Tibial nerve (tissue), 4 donors: ENCODE results near the gene C1QA. TPM values are rescaled to one million over a fixed set of nuclear protein-coding genes. Genes with fewer than 3 reads are reported as not detected.

Source experiments
- DNase-seq, 2 donors: peaks; one replicate each; pipeline ENCODE4 v3.0.0-alpha.2; 2019; ENCODE audit warnings: low spot score in 2 of 2
- H3K27ac ChIP-seq, 4 donors: fragments of 200-600 bp; sonication (generic) in 3 of 4; one replicate each; pipeline ENCODE4 v1.5.1; 2017 to 2019; ENCODE audit warnings: mild to moderate bottlenecking in 1 of 4
- H3K27me3 ChIP-seq, 2 donors: fragments of 200-600 bp; sonication (generic) in 1 of 2; one replicate each; pipeline versions ENCODE4 v1.5.1 to v1.6.0; 2017 to 2019
- H3K36me3 ChIP-seq, 3 donors: fragments of 200-600 bp; sonication (generic); one replicate each; pipeline ENCODE4 v1.5.1; 2018 to 2019
- H3K4me1 ChIP-seq, 4 donors: fragments of 200-600 bp; sonication (generic) in 3 of 4; one replicate each; pipeline ENCODE4 v1.5.1; 2017 to 2019
- H3K4me3 ChIP-seq, 4 donors: fragments of 200-600 bp; sonication (generic) in 3 of 4; one replicate each; pipeline ENCODE4 v1.5.1; 2017 to 2019; ENCODE audit warnings: mild to moderate bottlenecking in 1 of 4, moderate library complexity in 1 of 4
- H3K9me3 ChIP-seq, 4 donors: fragments of 200-600 bp; sonication (generic) in 3 of 4; one replicate each; pipeline ENCODE4 v1.5.1; 2017 to 2019
- CTCF ChIP-seq, 5 experiments: fragments of 200-600 bp in 3 of 5; fragments of 450-650 bp in 2 of 5; sonication (generic) in 3 of 5; IDR thresholded peaks; one replicate each; pipeline ENCODE4 v1.5.1; 2016 to 2019; ENCODE audit warnings: antibody characterized with exemption in 5 of 5, mild to moderate bottlenecking in 3 of 5, moderate library complexity in 2 of 5
- EP300 ChIP-seq, 2 donors: sonication (generic); formaldehyde crosslinking; IDR thresholded peaks; one replicate each; pipeline ENCODE4 v1.6.1; 2017; ENCODE audit warnings: antibody characterized with exemption in 2 of 2, mild to moderate bottlenecking in 1 of 2
- POLR2A ChIP-seq, 2 donors: fragments of 450-650 bp; IDR thresholded peaks; one replicate each; pipeline ENCODE4 v1.6.1; 2017; ENCODE audit warnings: antibody characterized with exemption in 2 of 2, mild to moderate bottlenecking in 2 of 2, moderate library complexity in 2 of 2
- WGBS, 2 donors: methylation state at CpG; one replicate each; pipeline ENCODE4 v1.1.5; 2018; 5-methylcytosine and 5-hydroxymethylcytosine counted together
- total RNA-seq, 4 donors: library from RNA; depleted of rRNA; stranded (reverse); fragments of >200 nt; gene quantifications; one replicate each; pipeline ENCODE4 v1.1.0, GENCODE V29; 2016

Gene C1QA
- total RNA-seq, 4 donors from 2014 or later, result 139 to 231 (median 182) TPM

GRCh38 chr1:22625262-22625925 is 11.0 kb upstream of the C1QA start:
- Histone ChIP-seq H3K36me3 (no peaks in the 10 kb centered on the region), H3K4me3 (no peak overlapping the region), H3K27me3 (peaks cover 0 to 85% of the 10 kb centered on the region in 2 donors), H3K27ac (no peak overlapping the region), H3K4me1 (no peaks in the 10 kb centered on the region), H3K9me3 (no peaks in the 10 kb centered on the region)
- WGBS, 2 donors, result 32 to 35% methylated on average over 9 of the region's 9 CpGs
- TF ChIP-seq EP300 (IDR thresholded peaks at IDR 0.05) (no peak), POLR2A (IDR thresholded peaks at IDR 0.05) (no peak), CTCF (IDR thresholded peaks at IDR 0.05) (no peak)
- DNase-seq, result no peak

- Histone ChIP-seq H3K27ac (no peak overlapping the region), H3K27me3 (peaks cover 0 to 74% of the 10 kb centered on the region in 2 donors), H3K36me3 (no peaks in the 10 kb centered on the region), H3K4me1 (no peaks in the 10 kb centered on the region), H3K9me3 (no peaks in the 10 kb centered on the region), H3K4me3 (no peak overlapping the region)
- DNase-seq, result no peak
- TF ChIP-seq POLR2A (IDR thresholded peaks at IDR 0.05), result no peak
- no peak for TF ChIP-seq EP300 (IDR thresholded peaks at IDR 0.05)
- TF ChIP-seq CTCF (IDR thresholded peaks at IDR 0.05), result no peak
- WGBS, 2 donors, result 12 to 14% methylated on average over 20 of the region's 20 CpGs
These were observed 9.9 kb upstream of the C1QA start for GRCh38 chr1:22626237-22627157.

- no peaks in the 10 kb centered on the region for H3K36me3 ChIP-seq
- WGBS, 2 donors, result 42 to 58% methylated on average over 5 of the region's 5 CpGs
- H3K4me1 ChIP-seq, result no peaks in the 10 kb centered on the region
- no peak overlapping the region for H3K4me3 ChIP-seq
- H3K9me3 ChIP-seq, result no peaks in the 10 kb centered on the region
- H3K27ac ChIP-seq, result no peak overlapping the region
- TF ChIP-seq EP300 (IDR thresholded peaks at IDR 0.05), result no peak
- no peak for TF ChIP-seq CTCF (IDR thresholded peaks at IDR 0.05)
- TF ChIP-seq POLR2A (IDR thresholded peaks at IDR 0.05), result no peak
- no peak for DNase-seq
- peaks cover 0 to 68% of the 10 kb centered on the region in 2 donors for H3K27me3 ChIP-seq
These were observed 9.1 kb upstream of the C1QA start for GRCh38 chr1:22627331-22627730.

- WGBS, 2 donors, result 45 to 48% methylated on average over 11 of the region's 11 CpGs
- TF ChIP-seq CTCF (IDR thresholded peaks at IDR 0.05) (no peak), EP300 (IDR thresholded peaks at IDR 0.05) (no peak), POLR2A (IDR thresholded peaks at IDR 0.05) (no peak)
- Histone ChIP-seq H3K4me3 (no peak overlapping the region), H3K4me1 (no peaks in the 10 kb centered on the region), H3K27ac (no peak overlapping the region), H3K36me3 (no peaks in the 10 kb centered on the region), H3K27me3 (peaks cover 0 to 63% of the 10 kb centered on the region in 2 donors), H3K9me3 (no peaks in the 10 kb centered on the region)
- DNase-seq, result no peak
These were observed 7.6 kb upstream of the C1QA start for GRCh38 chr1:22628698-22629444.
